NT2/D1 (cell line): ENCODE measurements around the gene BMP2.

ENCODE experiments used
- SUZ12 ChIP-seq: IDR thresholded peaks from 2 replicates; pipeline ENCODE4 v1.6.1; 2011; ENCODE audit not compliant: insufficient read length, insufficient read depth; ENCODE audit errors: extremely low read depth
- YY1 ChIP-seq: IDR thresholded peaks from 2 replicates; pipeline ENCODE4 v1.6.1; 2011; ENCODE audit not compliant: insufficient read length, insufficient read depth
- ZNF274 ChIP-seq: IDR thresholded peaks from 2 replicates; pipeline ENCODE4 v1.6.1; 2011; ENCODE audit warnings: mild to moderate bottlenecking, low read depth, low read length

DNA sequence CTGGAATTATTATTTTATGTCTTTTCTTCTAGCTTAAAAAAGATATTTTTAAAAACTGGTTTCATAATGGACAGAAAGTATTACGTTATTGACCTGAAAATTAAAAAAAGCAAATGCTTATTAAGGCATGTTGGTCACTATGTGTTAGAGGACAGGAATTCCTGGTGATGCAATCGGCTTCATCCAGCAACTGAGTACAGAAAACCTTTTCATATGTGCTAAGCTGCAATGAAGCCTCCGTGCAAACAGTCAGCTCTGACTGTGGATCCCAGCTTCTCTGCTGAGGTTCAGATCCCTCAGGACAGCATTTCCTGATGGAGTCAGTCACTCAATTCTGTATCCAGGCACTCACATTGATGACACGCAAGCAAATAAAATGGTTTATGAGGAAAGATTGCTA is 22.7 kb upstream of the BMP2 start:
- TF ChIP-seq ZNF274 (no peak), YY1 (no peak), SUZ12 (no peak)
